Neural crest cell (in vitro differentiated cells): ENCODE results near the gene TOR4A. TPM values are rescaled to one million over a fixed set of nuclear protein-coding genes. Genes with fewer than 3 reads are reported as not detected.
"Not testable (repeated sequence)": the region's sequence is repeated elsewhere in the genome, so short reads cannot be mapped to it uniquely, and the experiment has no call there.

Source experiments
- DNase-seq: peaks from one replicate; pipeline ENCODE4 v3.0.0; 2021; ENCODE audit warnings: low read depth, mixed read lengths, low spot score
- H3K27ac Mint-ChIP-seq: one replicate; pipeline ENCODE4 v1.8.0; 2021; ENCODE audit warnings: mild to moderate bottlenecking, mixed read lengths; ENCODE audit not compliant: unreplicated experiment
- H3K27me3 Mint-ChIP-seq: 2 replicates; pipeline ENCODE4 v1.8.0; 2021; ENCODE audit warnings: low read depth, mild to moderate bottlenecking, mixed read lengths
- H3K36me3 Mint-ChIP-seq: 2 replicates; pipeline ENCODE4 v1.8.0; 2021; ENCODE audit warnings: low read depth, mild to moderate bottlenecking, mixed read lengths
- H3K4me1 Mint-ChIP-seq: 2 replicates; pipeline ENCODE4 v1.8.0; 2021; ENCODE audit warnings: mixed read lengths
- H3K4me3 Mint-ChIP-seq: one replicate; pipeline ENCODE4 v1.8.0; 2021; ENCODE audit warnings: mild to moderate bottlenecking, mixed read lengths
- H3K9me3 Mint-ChIP-seq: 2 replicates; pipeline ENCODE4 v1.8.0; 2021; ENCODE audit warnings: mixed read lengths
- total RNA-seq: library from RNA; stranded (reverse); gene quantifications from 2 replicates; pipeline ENCODE4 v1.2.1, GENCODE V29; 2021
- TF ChIP-seq, protein P1 (sequence below): fragments of 200-600 bp; sonication (generic); conservative IDR thresholded peaks from 2 replicates; pipeline ENCODE4 v1.5.0; 2021; ENCODE audit warnings: antibody characterized with exemption, mild to moderate bottlenecking

Gene TOR4A
- total RNA-seq, 1 donor from 2014 or later, result 0.86 TPM

DNA sequence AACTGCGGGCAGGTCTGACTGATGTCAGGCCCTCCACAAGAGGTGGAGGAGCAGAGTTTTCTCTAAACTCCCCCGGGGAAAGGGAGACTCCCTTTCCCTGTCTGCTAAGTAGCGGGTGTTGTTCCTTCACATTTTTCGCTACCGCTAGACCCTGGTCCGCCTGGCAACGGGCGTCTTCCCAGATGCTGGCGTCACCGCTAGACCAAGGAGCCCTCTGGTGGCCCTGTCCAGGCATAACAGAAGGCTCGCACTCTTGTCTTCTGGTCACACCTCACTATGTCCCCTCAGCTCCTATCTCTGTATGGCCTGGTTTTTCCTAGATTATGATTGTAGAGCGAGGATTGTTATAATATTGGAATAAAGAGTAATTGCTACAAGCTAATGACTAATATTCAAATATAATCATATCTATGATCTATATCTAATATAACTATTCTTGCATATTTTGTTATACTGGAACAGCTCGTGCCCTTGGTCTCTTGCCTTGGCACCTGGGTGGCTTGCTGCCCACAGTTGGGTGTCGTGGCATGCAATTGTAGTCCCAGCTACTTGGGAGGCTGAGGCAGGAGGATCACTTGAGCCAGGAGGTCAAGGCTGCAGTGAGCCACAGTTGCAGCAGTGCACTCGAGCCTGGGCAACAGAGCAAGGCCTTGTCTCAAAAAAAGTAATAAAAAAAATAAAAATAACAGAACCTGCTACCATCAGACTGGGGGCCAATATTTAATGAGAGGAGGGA is 15.2 kb upstream of the TOR4A start:
- TF ChIP-seq, protein P1, sequence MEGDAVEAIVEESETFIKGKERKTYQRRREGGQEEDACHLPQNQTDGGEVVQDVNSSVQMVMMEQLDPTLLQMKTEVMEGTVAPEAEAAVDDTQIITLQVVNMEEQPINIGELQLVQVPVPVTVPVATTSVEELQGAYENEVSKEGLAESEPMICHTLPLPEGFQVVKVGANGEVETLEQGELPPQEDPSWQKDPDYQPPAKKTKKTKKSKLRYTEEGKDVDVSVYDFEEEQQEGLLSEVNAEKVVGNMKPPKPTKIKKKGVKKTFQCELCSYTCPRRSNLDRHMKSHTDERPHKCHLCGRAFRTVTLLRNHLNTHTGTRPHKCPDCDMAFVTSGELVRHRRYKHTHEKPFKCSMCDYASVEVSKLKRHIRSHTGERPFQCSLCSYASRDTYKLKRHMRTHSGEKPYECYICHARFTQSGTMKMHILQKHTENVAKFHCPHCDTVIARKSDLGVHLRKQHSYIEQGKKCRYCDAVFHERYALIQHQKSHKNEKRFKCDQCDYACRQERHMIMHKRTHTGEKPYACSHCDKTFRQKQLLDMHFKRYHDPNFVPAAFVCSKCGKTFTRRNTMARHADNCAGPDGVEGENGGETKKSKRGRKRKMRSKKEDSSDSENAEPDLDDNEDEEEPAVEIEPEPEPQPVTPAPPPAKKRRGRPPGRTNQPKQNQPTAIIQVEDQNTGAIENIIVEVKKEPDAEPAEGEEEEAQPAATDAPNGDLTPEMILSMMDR, result peak; percentile 62
- not testable (repeated sequence) for H3K4me1 Mint-ChIP-seq, H3K36me3 Mint-ChIP-seq, DNase-seq, H3K27me3 Mint-ChIP-seq, H3K9me3 Mint-ChIP-seq, H3K27ac Mint-ChIP-seq
- H3K4me3 Mint-ChIP-seq, result peak overlapping the region; percentile 47

DNA sequence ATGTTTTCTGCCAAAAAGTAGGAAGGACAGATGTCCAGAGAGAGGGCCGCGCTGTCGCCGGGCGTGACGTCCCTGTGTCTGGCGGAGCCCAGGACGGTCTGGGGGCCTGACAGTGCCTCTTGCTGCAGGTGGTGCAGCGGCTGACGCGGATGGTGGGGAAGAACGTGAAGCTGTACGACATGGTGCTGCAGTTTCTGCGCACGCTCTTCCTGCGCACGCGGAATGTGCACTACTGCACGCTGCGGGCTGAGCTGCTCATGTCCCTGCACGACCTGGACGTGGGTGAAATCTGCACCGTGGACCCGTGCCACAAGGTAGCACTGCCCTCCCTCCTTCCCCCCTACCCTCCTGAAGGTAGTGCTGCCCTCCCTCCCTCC is 14.6 kb upstream of the TOR4A start:
- DNase-seq, result no peak
- H3K9me3 Mint-ChIP-seq, result no peaks in the 10 kb centered on the region
- TF ChIP-seq, protein P1, result no peak
- H3K27ac Mint-ChIP-seq, result no peak overlapping the region
- no peak overlapping the region for H3K4me3 Mint-ChIP-seq
- peaks cover 6% of the 10 kb centered on the region for H3K36me3 Mint-ChIP-seq
- peaks cover 5% of the 10 kb centered on the region for H3K4me1 Mint-ChIP-seq
- H3K27me3 Mint-ChIP-seq, result no peaks in the 10 kb centered on the region

DNA sequence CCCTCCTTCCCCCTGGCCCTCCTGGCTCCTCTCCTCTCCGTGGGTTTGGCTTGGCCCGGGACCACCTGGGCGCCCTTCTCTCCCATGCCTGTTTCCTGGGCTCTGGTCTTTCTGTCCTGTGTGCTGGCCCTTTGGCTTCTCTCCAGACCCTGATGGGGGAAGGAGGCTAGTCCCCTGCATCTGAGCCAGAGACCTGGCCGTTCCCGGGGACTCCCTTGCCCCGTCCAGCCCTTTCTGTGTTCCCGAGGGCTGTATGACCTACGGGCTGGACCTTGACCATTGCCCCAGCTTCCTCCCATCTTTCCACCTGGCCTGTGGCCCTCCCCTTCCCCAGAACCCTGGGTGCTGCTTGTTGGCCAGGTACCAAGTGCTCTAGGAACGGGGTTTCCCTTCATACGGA is 14.0 kb upstream of the TOR4A start:
- H3K4me1 Mint-ChIP-seq, result peaks cover 7% of the 10 kb centered on the region
- no peak for DNase-seq
- no peaks in the 10 kb centered on the region for H3K27me3 Mint-ChIP-seq
- TF ChIP-seq, protein P1, result no peak
- peaks cover 7% of the 10 kb centered on the region for H3K36me3 Mint-ChIP-seq
- no peaks in the 10 kb centered on the region for H3K9me3 Mint-ChIP-seq
- H3K4me3 Mint-ChIP-seq, result peak overlapping the region; percentile 12
- peak overlapping the region; percentile 6 for H3K27ac Mint-ChIP-seq

DNA sequence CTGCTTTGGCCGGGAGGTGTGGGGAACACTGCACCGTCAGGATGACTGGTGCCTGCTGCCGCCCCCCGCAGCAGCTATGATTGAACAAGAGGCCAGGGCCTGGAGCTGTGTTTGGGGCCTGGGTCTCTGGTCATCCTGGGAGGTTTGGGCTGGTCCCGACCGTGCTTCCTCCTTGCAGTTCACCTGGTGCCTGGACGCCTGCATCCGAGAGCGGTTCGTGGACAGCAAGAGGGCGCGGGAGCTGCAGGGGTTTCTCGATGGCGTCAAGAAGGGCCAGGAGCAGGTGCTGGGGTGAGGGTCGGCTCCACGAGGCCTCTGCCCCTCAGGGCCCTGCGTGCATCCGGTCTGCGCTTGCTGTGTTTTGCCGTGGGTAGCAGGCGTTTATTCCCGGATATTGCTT is 13.5 kb upstream of the TOR4A start:
- no peak overlapping the region for H3K27ac Mint-ChIP-seq
- TF ChIP-seq, protein P1, result no peak
- H3K9me3 Mint-ChIP-seq, result no peaks in the 10 kb centered on the region
- H3K36me3 Mint-ChIP-seq, result peaks cover 10% of the 10 kb centered on the region
- no peak for DNase-seq
- H3K4me1 Mint-ChIP-seq, result peaks cover 10% of the 10 kb centered on the region
- H3K4me3 Mint-ChIP-seq, result no peak overlapping the region
- H3K27me3 Mint-ChIP-seq, result no peaks in the 10 kb centered on the region

DNA sequence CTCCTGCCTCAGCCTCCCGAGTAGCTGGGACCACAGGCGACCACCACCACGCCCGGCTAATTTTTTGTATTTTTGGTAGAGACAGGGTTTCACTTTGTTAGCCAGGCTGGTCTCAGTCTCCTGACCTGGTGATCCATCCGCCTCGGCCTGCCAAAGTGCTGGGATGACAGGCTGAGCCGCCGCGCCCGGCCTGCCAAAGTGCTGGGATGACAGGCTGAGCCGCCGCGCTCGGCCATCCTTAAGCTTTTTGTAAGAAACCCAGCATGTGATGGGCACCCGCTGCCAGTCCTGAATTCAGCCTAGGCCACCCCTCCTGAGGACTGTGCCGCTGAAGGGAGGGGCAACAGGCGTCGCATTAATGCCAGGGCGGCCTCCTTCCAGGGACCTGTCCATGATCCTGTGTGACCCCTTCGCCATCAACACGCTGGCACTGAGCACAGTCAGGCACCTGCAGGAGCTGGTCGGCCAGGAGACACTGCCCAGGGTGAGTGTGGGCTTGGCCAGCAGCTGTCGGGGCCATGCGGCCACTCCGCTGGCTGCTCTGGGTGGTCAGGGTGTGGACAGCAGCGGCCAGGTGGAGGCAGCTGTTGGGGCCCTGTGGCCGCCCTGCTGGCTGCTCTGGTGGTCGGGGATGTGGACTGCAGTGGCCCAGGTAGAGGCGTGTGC is 11.9 kb upstream of the TOR4A start:
- Mint-ChIP-seq H3K4me1 (peaks cover 10% of the 10 kb centered on the region), H3K27me3 (no peaks in the 10 kb centered on the region), H3K27ac (no peak overlapping the region), H3K9me3 (no peaks in the 10 kb centered on the region), H3K36me3 (peaks cover 12% of the 10 kb centered on the region), H3K4me3 (no peak overlapping the region)
- DNase-seq, result no peak
- TF ChIP-seq, protein P1, result no peak
